Testis (tissue), 2 donors: ENCODE measurements around the gene GPHN.

Experiments used
- POLR2A ChIP-seq: fragments of 450-650 bp; IDR thresholded peaks from one replicate; pipeline ENCODE4 v1.6.1; 2017; ENCODE audit warnings: antibody characterized with exemption, mild to moderate bottlenecking, moderate library complexity
- TF ChIP-seq, protein P1 (sequence below), 3 experiments: fragments of 450-650 bp in 2 of 3; fragments of 200-600 bp in 1 of 3; sonication (generic) in 1 of 3; IDR thresholded peaks; one replicate each; pipeline ENCODE4 v1.5.1; 2016 to 2019; ENCODE audit warnings: antibody characterized with exemption in 3 of 3, mild to moderate bottlenecking in 2 of 3, moderate library complexity in 1 of 3

- TF ChIP-seq, protein P1, sequence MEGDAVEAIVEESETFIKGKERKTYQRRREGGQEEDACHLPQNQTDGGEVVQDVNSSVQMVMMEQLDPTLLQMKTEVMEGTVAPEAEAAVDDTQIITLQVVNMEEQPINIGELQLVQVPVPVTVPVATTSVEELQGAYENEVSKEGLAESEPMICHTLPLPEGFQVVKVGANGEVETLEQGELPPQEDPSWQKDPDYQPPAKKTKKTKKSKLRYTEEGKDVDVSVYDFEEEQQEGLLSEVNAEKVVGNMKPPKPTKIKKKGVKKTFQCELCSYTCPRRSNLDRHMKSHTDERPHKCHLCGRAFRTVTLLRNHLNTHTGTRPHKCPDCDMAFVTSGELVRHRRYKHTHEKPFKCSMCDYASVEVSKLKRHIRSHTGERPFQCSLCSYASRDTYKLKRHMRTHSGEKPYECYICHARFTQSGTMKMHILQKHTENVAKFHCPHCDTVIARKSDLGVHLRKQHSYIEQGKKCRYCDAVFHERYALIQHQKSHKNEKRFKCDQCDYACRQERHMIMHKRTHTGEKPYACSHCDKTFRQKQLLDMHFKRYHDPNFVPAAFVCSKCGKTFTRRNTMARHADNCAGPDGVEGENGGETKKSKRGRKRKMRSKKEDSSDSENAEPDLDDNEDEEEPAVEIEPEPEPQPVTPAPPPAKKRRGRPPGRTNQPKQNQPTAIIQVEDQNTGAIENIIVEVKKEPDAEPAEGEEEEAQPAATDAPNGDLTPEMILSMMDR (IDR thresholded peaks at IDR 0.05) = no peak
- TF ChIP-seq POLR2A = no peak
Observed at GRCh38 chr14:67173719-67174118, 665.8 kb downstream of the GPHN start.
